HEK293 (cell line): ENCODE results near the gene ATP5PB.

Experiments used
- CTCF ChIA-PET: fragments of 350-600 bp; formaldehyde crosslinking; extraction: SDS; loops from one replicate; lab custom pipeline; 2021; ENCODE audit warnings: antibody characterized with exemption; lab: Yijun Ruan, JAX
- POLR2A ChIA-PET: fragments of 300-600 bp; formaldehyde crosslinking; extraction: SDS; loops from one replicate; lab custom pipeline; 2020; ENCODE audit warnings: antibody characterized with exemption, inconsistent platforms; lab: Yijun Ruan, JAX
- H3K27ac ChIP-seq: fragments of 200-500 bp; sonication (Bioruptor generic); 2 replicates; pipeline ENCODE4 v1.5.1; 2014; ENCODE audit warnings: low read depth, low read length, control low read depth, inconsistent platforms; ENCODE audit errors: extremely low read depth
- H3K36me3 ChIP-seq, 2 experiments: fragments of 200-500 bp in 1 of 2; sonication (Bioruptor generic) in 1 of 2; 1 replicate in 1 of 2; 2 replicates in 1 of 2; pipeline ENCODE4 v1.5.1; 2014 to 2017; ENCODE audit warnings: inconsistent platforms in 2 of 2, low read length in 2 of 2; ENCODE audit not compliant: control insufficient read depth in 2 of 2, insufficient read depth in 1 of 2
- H3K4me1 ChIP-seq: fragments of 200-500 bp; sonication (Bioruptor generic); 2 replicates; pipeline ENCODE4 v1.5.1; 2014; ENCODE audit warnings: mild to moderate bottlenecking, low read length, inconsistent platforms; ENCODE audit not compliant: control insufficient read depth, insufficient read depth
- H3K4me3 ChIP-seq: 2 replicates; pipeline ENCODE4 v1.5.1; 2011; ENCODE audit warnings: low read depth, mild to moderate bottlenecking, control low read depth, low read length, moderate library complexity
- H3K9me3 ChIP-seq: fragments of 200-500 bp; sonication (Bioruptor generic); 2 replicates; pipeline ENCODE4 v1.5.1; 2014; ENCODE audit warnings: low read depth, low read length, inconsistent platforms; ENCODE audit not compliant: control insufficient read depth, insufficient read depth
- HOXA7 ChIP-seq: sonication (generic); formaldehyde crosslinking; IDR thresholded peaks from 2 replicates; pipeline ENCODE4 v1.8.1; 2022; ENCODE audit warnings: missing genetic modification reagents, borderline replicate concordance
- HOXD13 ChIP-seq: sonication (generic); formaldehyde crosslinking; IDR thresholded peaks from 2 replicates; pipeline ENCODE4 v1.8.0; 2022; ENCODE audit warnings: missing genetic modification reagents, borderline replicate concordance
- MYNN ChIP-seq: fragments of 450-650 bp; formaldehyde crosslinking; IDR thresholded peaks from 2 replicates; pipeline ENCODE4 v1.5.1; 2016; ENCODE audit warnings: missing biosample characterization, missing genetic modification characterization, borderline replicate concordance
- SCRT1 ChIP-seq: fragments of 450-650 bp; formaldehyde crosslinking; IDR thresholded peaks from 2 replicates; pipeline ENCODE4 v1.5.1; 2016; ENCODE audit warnings: missing biosample characterization, missing genetic modification characterization, borderline replicate concordance
- ZNF121 ChIP-seq: fragments of 450-650 bp; formaldehyde crosslinking; IDR thresholded peaks from 2 replicates; pipeline ENCODE4 v1.5.1; 2016; ENCODE audit warnings: missing biosample characterization, missing genetic modification characterization
- ZNF157 ChIP-seq: fragments of 450-650 bp; formaldehyde crosslinking; IDR thresholded peaks from 2 replicates; pipeline ENCODE4 v1.5.1; 2016; ENCODE audit warnings: missing biosample characterization, missing genetic modification characterization
- ZNF202 ChIP-seq: fragments of 450-650 bp; formaldehyde crosslinking; IDR thresholded peaks from 2 replicates; pipeline ENCODE4 v1.5.1; 2016; ENCODE audit warnings: missing biosample characterization, missing genetic modification characterization, borderline replicate concordance
- ZNF211 ChIP-seq: fragments of 450-650 bp; formaldehyde crosslinking; IDR thresholded peaks from 2 replicates; pipeline ENCODE4 v1.5.1; 2016; ENCODE audit warnings: low read depth, missing biosample characterization, missing genetic modification characterization
- ZNF274 ChIP-seq, 2 experiments: fragments of 200-500 bp in 1 of 2; fragments of 450-650 bp in 1 of 2; sonication (Bioruptor generic) in 1 of 2; formaldehyde crosslinking in 1 of 2; IDR thresholded peaks; 2 replicates each; pipeline versions ENCODE4 v1.5.1 to v1.6.1; 2014 to 2016; ENCODE audit warnings: borderline replicate concordance in 1 of 2, inconsistent platforms in 1 of 2, low read length in 1 of 2, missing biosample characterization in 1 of 2, missing genetic modification characterization in 1 of 2
- ZNF311 ChIP-seq: fragments of 450-650 bp; formaldehyde crosslinking; IDR thresholded peaks from 2 replicates; pipeline ENCODE4 v1.5.1; 2017; ENCODE audit warnings: missing biosample characterization, missing genetic modification characterization, borderline replicate concordance
- ZNF391 ChIP-seq: fragments of 450-650 bp; formaldehyde crosslinking; IDR thresholded peaks from 2 replicates; pipeline ENCODE4 v1.5.1; 2016; ENCODE audit warnings: low read depth, missing biosample characterization, missing genetic modification characterization, borderline replicate concordance
- ZNF514 ChIP-seq: fragments of 450-650 bp; formaldehyde crosslinking; IDR thresholded peaks from 2 replicates; pipeline ENCODE4 v1.5.1; 2016; ENCODE audit warnings: missing biosample characterization, missing genetic modification characterization
- ZNF629 ChIP-seq: fragments of 450-650 bp; formaldehyde crosslinking; IDR thresholded peaks from 2 replicates; pipeline ENCODE4 v1.5.1; 2017; ENCODE audit warnings: missing biosample characterization, missing genetic modification characterization
- ZNF76 ChIP-seq: fragments of 450-650 bp; formaldehyde crosslinking; IDR thresholded peaks from 2 replicates; pipeline ENCODE4; 2016; ENCODE audit warnings: low read depth, missing biosample characterization, missing genetic modification characterization, borderline replicate concordance
- TF ChIP-seq, protein P1 (sequence below): fragments of 450-650 bp; formaldehyde crosslinking; IDR thresholded peaks from 2 replicates; pipeline ENCODE4 v1.5.1; 2016; ENCODE audit warnings: missing biosample characterization, missing genetic modification characterization
- TF ChIP-seq, protein P2 (sequence below): sonication (generic); formaldehyde crosslinking; IDR thresholded peaks from 2 replicates; pipeline ENCODE4 v1.8.1; 2022; ENCODE audit warnings: mild to moderate bottlenecking, moderate library complexity, missing genetic modification reagents
- TF ChIP-seq, protein P3 (sequence below): fragments of 450-650 bp; formaldehyde crosslinking; IDR thresholded peaks from 2 replicates; pipeline ENCODE4 v1.5.1; 2017; ENCODE audit warnings: missing biosample characterization, mild to moderate bottlenecking, missing genetic modification characterization, moderate library complexity
- TF ChIP-seq, protein P4 (sequence below): IDR thresholded peaks from 2 replicates; pipeline ENCODE4 v1.6.1; 2011; ENCODE audit warnings: mild to moderate bottlenecking, low read depth, low read length, borderline replicate concordance

ATP5PB gene

DNA sequence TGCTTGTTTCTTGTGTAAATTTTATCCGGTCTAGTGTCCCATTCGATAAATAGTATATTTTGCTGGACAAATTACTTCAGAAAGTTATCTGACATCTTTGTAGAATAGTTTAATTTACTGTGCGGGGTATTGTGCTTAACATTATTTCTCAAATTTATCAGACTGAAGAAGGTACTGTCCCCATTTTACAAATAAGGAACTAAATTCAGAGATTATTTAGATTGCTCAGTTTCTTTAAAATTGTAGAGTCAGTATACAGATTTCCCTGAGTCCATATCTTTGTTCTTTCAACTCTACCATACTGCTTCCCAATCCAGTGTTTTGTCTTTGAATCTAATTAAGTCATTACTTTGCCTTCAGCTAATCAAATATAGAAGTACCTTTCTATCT lies 6.4 kb downstream of the ATP5PB start:
- CTCF ChIA-PET = no interaction called here
- Histone ChIP-seq H3K27ac (no peak overlapping the region), H3K9me3 (no peaks in the 10 kb centered on the region), H3K4me1 (no peaks in the 10 kb centered on the region), H3K36me3 (peaks cover 42 to 94% of the 10 kb centered on the region in 2 experiments), H3K4me3 (no peak overlapping the region)
- TF ChIP-seq, protein P1, sequence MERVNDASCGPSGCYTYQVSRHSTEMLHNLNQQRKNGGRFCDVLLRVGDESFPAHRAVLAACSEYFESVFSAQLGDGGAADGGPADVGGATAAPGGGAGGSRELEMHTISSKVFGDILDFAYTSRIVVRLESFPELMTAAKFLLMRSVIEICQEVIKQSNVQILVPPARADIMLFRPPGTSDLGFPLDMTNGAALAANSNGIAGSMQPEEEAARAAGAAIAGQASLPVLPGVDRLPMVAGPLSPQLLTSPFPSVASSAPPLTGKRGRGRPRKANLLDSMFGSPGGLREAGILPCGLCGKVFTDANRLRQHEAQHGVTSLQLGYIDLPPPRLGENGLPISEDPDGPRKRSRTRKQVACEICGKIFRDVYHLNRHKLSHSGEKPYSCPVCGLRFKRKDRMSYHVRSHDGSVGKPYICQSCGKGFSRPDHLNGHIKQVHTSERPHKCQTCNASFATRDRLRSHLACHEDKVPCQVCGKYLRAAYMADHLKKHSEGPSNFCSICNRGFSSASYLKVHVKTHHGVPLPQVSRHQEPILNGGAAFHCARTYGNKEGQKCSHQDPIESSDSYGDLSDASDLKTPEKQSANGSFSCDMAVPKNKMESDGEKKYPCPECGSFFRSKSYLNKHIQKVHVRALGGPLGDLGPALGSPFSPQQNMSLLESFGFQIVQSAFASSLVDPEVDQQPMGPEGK (tag by site-specific recombination) = no peak
- no peak for TF ChIP-seq ZNF202 (tag by site-specific recombination)
- TF ChIP-seq, protein P2, sequence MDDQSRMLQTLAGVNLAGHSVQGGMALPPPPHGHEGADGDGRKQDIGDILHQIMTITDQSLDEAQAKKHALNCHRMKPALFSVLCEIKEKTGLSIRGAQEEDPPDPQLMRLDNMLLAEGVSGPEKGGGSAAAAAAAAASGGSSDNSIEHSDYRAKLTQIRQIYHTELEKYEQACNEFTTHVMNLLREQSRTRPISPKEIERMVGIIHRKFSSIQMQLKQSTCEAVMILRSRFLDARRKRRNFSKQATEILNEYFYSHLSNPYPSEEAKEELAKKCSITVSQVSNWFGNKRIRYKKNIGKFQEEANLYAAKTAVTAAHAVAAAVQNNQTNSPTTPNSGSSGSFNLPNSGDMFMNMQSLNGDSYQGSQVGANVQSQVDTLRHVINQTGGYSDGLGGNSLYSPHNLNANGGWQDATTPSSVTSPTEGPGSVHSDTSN = no peak
- TF ChIP-seq, protein P3, sequence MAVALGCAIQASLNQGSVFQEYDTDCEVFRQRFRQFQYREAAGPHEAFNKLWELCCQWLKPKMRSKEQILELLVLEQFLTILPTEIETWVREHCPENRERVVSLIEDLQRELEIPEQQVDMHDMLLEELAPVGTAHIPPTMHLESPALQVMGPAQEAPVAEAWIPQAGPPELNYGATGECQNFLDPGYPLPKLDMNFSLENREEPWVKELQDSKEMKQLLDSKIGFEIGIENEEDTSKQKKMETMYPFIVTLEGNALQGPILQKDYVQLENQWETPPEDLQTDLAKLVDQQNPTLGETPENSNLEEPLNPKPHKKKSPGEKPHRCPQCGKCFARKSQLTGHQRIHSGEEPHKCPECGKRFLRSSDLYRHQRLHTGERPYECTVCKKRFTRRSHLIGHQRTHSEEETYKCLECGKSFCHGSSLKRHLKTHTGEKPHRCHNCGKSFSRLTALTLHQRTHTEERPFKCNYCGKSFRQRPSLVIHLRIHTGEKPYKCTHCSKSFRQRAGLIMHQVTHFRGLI (tag by site-specific recombination) = no peak
- no peak for TF ChIP-seq HOXA7 (CRISPR knock-in tag)
- no peak for TF ChIP-seq SCRT1
- no peak for TF ChIP-seq ZNF274 (IDR thresholded peaks at IDR 0.05; ENCODE audit: low read length)
- TF ChIP-seq ZNF274 (tag by site-specific recombination; IDR thresholded peaks at IDR 0.05; ENCODE audit: borderline replicate concordance) = no peak
- no peak for TF ChIP-seq ZNF157 (tag by site-specific recombination)
- no peak for TF ChIP-seq ZNF211
- TF ChIP-seq, protein P4, sequence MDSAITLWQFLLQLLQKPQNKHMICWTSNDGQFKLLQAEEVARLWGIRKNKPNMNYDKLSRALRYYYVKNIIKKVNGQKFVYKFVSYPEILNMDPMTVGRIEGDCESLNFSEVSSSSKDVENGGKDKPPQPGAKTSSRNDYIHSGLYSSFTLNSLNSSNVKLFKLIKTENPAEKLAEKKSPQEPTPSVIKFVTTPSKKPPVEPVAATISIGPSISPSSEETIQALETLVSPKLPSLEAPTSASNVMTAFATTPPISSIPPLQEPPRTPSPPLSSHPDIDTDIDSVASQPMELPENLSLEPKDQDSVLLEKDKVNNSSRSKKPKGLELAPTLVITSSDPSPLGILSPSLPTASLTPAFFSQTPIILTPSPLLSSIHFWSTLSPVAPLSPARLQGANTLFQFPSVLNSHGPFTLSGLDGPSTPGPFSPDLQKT = no peak
- no peak for TF ChIP-seq ZNF629
- no peak for TF ChIP-seq HOXD13
- TF ChIP-seq ZNF514 = no peak
- no peak for TF ChIP-seq ZNF391 (tag by site-specific recombination)
- no peak for TF ChIP-seq ZNF311
- no peak for TF ChIP-seq ZNF76 (tag by site-specific recombination)
- POLR2A ChIA-PET = no interaction called here

DNA sequence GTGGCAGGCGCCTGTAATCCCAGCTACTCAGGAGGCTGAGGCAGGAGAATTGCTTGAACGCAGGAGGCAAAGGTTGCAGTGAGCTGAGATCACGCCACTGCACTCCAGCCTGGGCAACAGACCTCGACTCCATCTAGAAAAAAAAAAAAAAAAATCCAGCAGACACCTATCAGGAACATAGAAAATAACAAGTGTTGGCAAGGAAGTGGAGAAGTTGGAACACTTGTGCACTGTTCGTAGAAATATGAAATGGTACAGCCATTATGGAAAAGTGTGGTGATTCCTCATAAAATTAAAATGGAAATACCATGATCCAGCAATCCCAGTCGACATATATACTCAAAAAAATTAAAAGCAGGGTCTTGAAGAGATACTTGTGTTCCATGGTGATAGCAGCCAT lies 12.5 kb downstream of the ATP5PB start:
- peaks cover 3% of the 10 kb centered on the region; the same call in 1 of the 2 replicates for H3K4me1 ChIP-seq
- no peak for TF ChIP-seq ZNF121 (tag by site-specific recombination)
- no peak for TF ChIP-seq MYNN (tag by site-specific recombination)
- TF ChIP-seq, all 188 proteins: peak for 0
- POLR2A ChIA-PET = interaction anchor here (0.6 to 0.7 kb wide), 2 partner anchors 278 to 289 kb away, joined by 4 to 5 read pairs; partner anchors contain the start of gene INKA2
- CTCF ChIA-PET = interaction anchor here (0.6 kb wide), 1 partner anchor 249 kb away, joined by 3 read pairs; no protein-coding TSS in a partner anchor
- no peaks in the 10 kb centered on the region for H3K9me3 ChIP-seq
- no peak overlapping the region for H3K27ac ChIP-seq
- peaks cover 26 to 58% of the 10 kb centered on the region in 2 experiments for H3K36me3 ChIP-seq
- no peak overlapping the region for H3K4me3 ChIP-seq
